Activated naive CD4-positive, alpha-beta T cell treated with anti-CD3 and anti-CD28 coated beads, Interleukin-2, amount 50 U/mL, for 24 hours (primary cell): ENCODE data around the gene SYNPO.

Experiments
- H3K27ac Mint-ChIP-seq: one replicate; pipeline ENCODE4 v1.8.0; 2021; ENCODE audit warnings: mild to moderate bottlenecking, mixed read lengths
- H3K27me3 Mint-ChIP-seq: one replicate; pipeline ENCODE4 v1.8.0; 2021; ENCODE audit warnings: mixed read lengths
- H3K36me3 Mint-ChIP-seq: one replicate; pipeline ENCODE4 v1.8.0; 2021; ENCODE audit warnings: mixed read lengths
- H3K4me1 Mint-ChIP-seq: one replicate; pipeline ENCODE4 v1.8.0; 2021; ENCODE audit warnings: mixed read lengths
- H3K4me3 Mint-ChIP-seq: one replicate; pipeline ENCODE4 v1.8.0; 2021; ENCODE audit warnings: mild to moderate bottlenecking, mixed read lengths
- H3K9me3 Mint-ChIP-seq: one replicate; pipeline ENCODE4 v1.8.0; 2021; ENCODE audit warnings: mixed read lengths

Gene SYNPO

GRCh38 chr5:150640311-150641005 lies at the start of gene SYNPO:
TSS of gene SYNPO (plus strand) at chr5:150640660. CDS start at chr5:150648276, 7,616 bp downstream.
- H3K4me1 Mint-ChIP-seq = no peaks in the 10 kb centered on the region
- H3K27me3 Mint-ChIP-seq = no peaks in the 10 kb centered on the region
- no peak within 1 kb of the TSS for H3K4me3 Mint-ChIP-seq
- no peaks in the 10 kb centered on the region for H3K36me3 Mint-ChIP-seq
- no peaks in the 10 kb centered on the region for H3K9me3 Mint-ChIP-seq
- no peak within 1 kb of the TSS for H3K27ac Mint-ChIP-seq

GRCh38 chr5:150590979-150591695 lies 49.3 kb upstream of the SYNPO start:
- H3K4me3 Mint-ChIP-seq = no peak overlapping the region
- H3K27me3 Mint-ChIP-seq = no peaks in the 10 kb centered on the region
- H3K4me1 Mint-ChIP-seq = no peaks in the 10 kb centered on the region
- no peaks in the 10 kb centered on the region for H3K9me3 Mint-ChIP-seq
- no peak overlapping the region for H3K27ac Mint-ChIP-seq
- no peaks in the 10 kb centered on the region for H3K36me3 Mint-ChIP-seq

- Mint-ChIP-seq H3K36me3 (no peaks in the 10 kb centered on the region), H3K27ac (no peak overlapping the region), H3K4me3 (no peak overlapping the region), H3K27me3 (no peaks in the 10 kb centered on the region), H3K4me1 (no peaks in the 10 kb centered on the region), H3K9me3 (no peaks in the 10 kb centered on the region)
These were observed 46.9 kb upstream of the SYNPO start for GRCh38 chr5:150593593-150593992.

GRCh38 chr5:150593996-150594395 lies 46.5 kb upstream of the SYNPO start:
- no peaks in the 10 kb centered on the region for H3K36me3 Mint-ChIP-seq
- no peaks in the 10 kb centered on the region for H3K27me3 Mint-ChIP-seq
- H3K4me1 Mint-ChIP-seq = no peaks in the 10 kb centered on the region
- no peak overlapping the region for H3K4me3 Mint-ChIP-seq
- H3K9me3 Mint-ChIP-seq = no peaks in the 10 kb centered on the region
- H3K27ac Mint-ChIP-seq = no peak overlapping the region

- no peaks in the 10 kb centered on the region for H3K27me3 Mint-ChIP-seq
- no peaks in the 10 kb centered on the region for H3K36me3 Mint-ChIP-seq
- H3K9me3 Mint-ChIP-seq = no peaks in the 10 kb centered on the region
- no peak overlapping the region for H3K4me3 Mint-ChIP-seq
- H3K27ac Mint-ChIP-seq = no peak overlapping the region
- H3K4me1 Mint-ChIP-seq = no peaks in the 10 kb centered on the region
These were observed 44.9 kb upstream of the SYNPO start for GRCh38 chr5:150595466-150596031.

GRCh38 chr5:150596313-150596712 lies 44.1 kb upstream of the SYNPO start:
- no peaks in the 10 kb centered on the region for H3K36me3 Mint-ChIP-seq
- H3K9me3 Mint-ChIP-seq = no peaks in the 10 kb centered on the region
- H3K4me3 Mint-ChIP-seq = no peak overlapping the region
- no peak overlapping the region for H3K27ac Mint-ChIP-seq
- H3K27me3 Mint-ChIP-seq = no peaks in the 10 kb centered on the region
- no peaks in the 10 kb centered on the region for H3K4me1 Mint-ChIP-seq

- Mint-ChIP-seq H3K4me3 (no peak overlapping the region), H3K27ac (no peak overlapping the region), H3K36me3 (no peaks in the 10 kb centered on the region), H3K4me1 (no peaks in the 10 kb centered on the region), H3K9me3 (no peaks in the 10 kb centered on the region), H3K27me3 (no peaks in the 10 kb centered on the region)
These were observed 43.6 kb upstream of the SYNPO start for GRCh38 chr5:150596826-150597225.

GRCh38 chr5:150598006-150598405 lies 42.5 kb upstream of the SYNPO start:
- H3K27ac Mint-ChIP-seq = no peak overlapping the region
- H3K4me1 Mint-ChIP-seq = no peaks in the 10 kb centered on the region
- no peaks in the 10 kb centered on the region for H3K27me3 Mint-ChIP-seq
- H3K36me3 Mint-ChIP-seq = no peaks in the 10 kb centered on the region
- no peak overlapping the region for H3K4me3 Mint-ChIP-seq
- no peaks in the 10 kb centered on the region for H3K9me3 Mint-ChIP-seq

- Mint-ChIP-seq H3K27me3 (no peaks in the 10 kb centered on the region), H3K4me3 (no peak overlapping the region), H3K27ac (no peak overlapping the region), H3K36me3 (no peaks in the 10 kb centered on the region), H3K9me3 (no peaks in the 10 kb centered on the region), H3K4me1 (no peaks in the 10 kb centered on the region)
These were observed 41.6 kb upstream of the SYNPO start for GRCh38 chr5:150598821-150599273.

- Mint-ChIP-seq H3K4me1 (no peaks in the 10 kb centered on the region), H3K27ac (no peak overlapping the region), H3K4me3 (no peak overlapping the region), H3K9me3 (no peaks in the 10 kb centered on the region), H3K36me3 (no peaks in the 10 kb centered on the region), H3K27me3 (no peaks in the 10 kb centered on the region)
These were observed 41.2 kb upstream of the SYNPO start for GRCh38 chr5:150599281-150599680.

- no peaks in the 10 kb centered on the region for H3K4me1 Mint-ChIP-seq
- H3K9me3 Mint-ChIP-seq = no peaks in the 10 kb centered on the region
- H3K4me3 Mint-ChIP-seq = no peak overlapping the region
- no peaks in the 10 kb centered on the region for H3K36me3 Mint-ChIP-seq
- no peaks in the 10 kb centered on the region for H3K27me3 Mint-ChIP-seq
- H3K27ac Mint-ChIP-seq = no peak overlapping the region
These were observed 40.4 kb upstream of the SYNPO start for GRCh38 chr5:150599917-150600511.

- Mint-ChIP-seq H3K4me1 (no peaks in the 10 kb centered on the region), H3K9me3 (no peaks in the 10 kb centered on the region), H3K27me3 (no peaks in the 10 kb centered on the region), H3K27ac (no peak overlapping the region), H3K36me3 (no peaks in the 10 kb centered on the region), H3K4me3 (no peak overlapping the region)
These were observed 39.6 kb upstream of the SYNPO start for GRCh38 chr5:150600616-150601490.

- H3K4me1 Mint-ChIP-seq = no peaks in the 10 kb centered on the region
- H3K36me3 Mint-ChIP-seq = no peaks in the 10 kb centered on the region
- no peaks in the 10 kb centered on the region for H3K27me3 Mint-ChIP-seq
- no peak overlapping the region for H3K4me3 Mint-ChIP-seq
- H3K27ac Mint-ChIP-seq = no peak overlapping the region
- H3K9me3 Mint-ChIP-seq = no peaks in the 10 kb centered on the region
These were observed 38.7 kb upstream of the SYNPO start for GRCh38 chr5:150601491-150602345.

GRCh38 chr5:150603052-150603451 lies 37.4 kb upstream of the SYNPO start:
- Mint-ChIP-seq H3K4me1 (no peaks in the 10 kb centered on the region), H3K27ac (no peak overlapping the region), H3K9me3 (no peaks in the 10 kb centered on the region), H3K4me3 (no peak overlapping the region), H3K27me3 (no peaks in the 10 kb centered on the region), H3K36me3 (no peaks in the 10 kb centered on the region)
